Pancreas (tissue), 10 donors: ENCODE data around the gene GMPPA. TPM values are rescaled to one million over a fixed set of nuclear protein-coding genes. Genes with fewer than 3 reads are reported as not detected.
A peak's percentile ranks its signal among the peaks of the same experiment; 100 is the strongest.

Experiments
- ATAC-seq, 4 donors: fragments of 200-7000 bp; cut with Tn5 transposase; one replicate each; pipeline versions ENCODE4 v1.8.0 to v1.9.1; 2020; ENCODE audit warnings: mild to moderate bottlenecking in 4 of 4, moderate library complexity in 4 of 4
- DNase-seq, 6 donors: peaks; one replicate each; pipeline ENCODE4 v3.0.0-alpha.2; 2020
- FAIRE-seq: peaks from 2 replicates; lab custom pipeline; 2012; peaks lifted over from hg19 to GRCh38; lab: Jason Lieb, UNC
- H3K27ac ChIP-seq, 4 donors: fragments of 200-600 bp; sonication (generic); 1 replicate in 3 of 4; 2 replicates in 1 of 4; pipeline versions ENCODE4 v1.5.0 to v1.8.0; 2020
- H3K27me3 ChIP-seq, 4 donors: fragments of 200-600 bp; one replicate each; pipeline ENCODE4 v1.8.0; 2021
- H3K36me3 ChIP-seq, 3 donors: fragments of 200-600 bp; sonication (generic) in 1 of 3; one replicate each; pipeline versions ENCODE4 v1.5.0 to v1.8.0; 2020 to 2021
- H3K4me1 ChIP-seq, 3 donors: fragments of 200-600 bp; one replicate each; pipeline ENCODE4 v1.8.0; 2021
- H3K4me3 ChIP-seq, 4 donors: fragments of 200-600 bp; sonication (generic) in 2 of 4; one replicate each; pipeline versions ENCODE4 v1.5.0 to v1.8.0; 2020 to 2021
- H3K9me3 ChIP-seq, 4 donors: fragments of 200-600 bp; one replicate each; pipeline ENCODE4 v1.8.0; 2021
- CTCF ChIP-seq, 4 donors: fragments of 200-600 bp; sonication (generic) in 3 of 4; IDR thresholded peaks; one replicate each; pipeline versions ENCODE4 v1.5.0 to v1.8.0; 2021; ENCODE audit warnings: antibody characterized with exemption in 4 of 4
- WGBS, 2 donors: extraction: QIAGEN DNeasy Blood & Tissue Kit; methylation state at CpG; one replicate each; pipeline ENCODE4 v1.1.7; 2013; 5-methylcytosine and 5-hydroxymethylcytosine counted together
- intact Hi-C, 3 donors: fragments of 100-400 bp; cut with DNase I; formaldehyde crosslinking; loops; one replicate each; pipeline versions ENCODE4 v1.11.1 to v1.14.2; 2022
- polyA plus RNA-seq, 2 donors: library from polyadenylated mRNA; stranded (reverse); fragments of 200-250 nt; gene quantifications; one replicate each; pipeline ENCODE4 v1.2.3, GENCODE V29; 2013
- total RNA-seq, 6 donors: library from RNA; stranded (reverse); fragmentation: NEBNext Ultra II Directional in 4 of 6; extraction: Animal tissue kit (Norgen Biotek cat#: 25700) in 4 of 6; gene quantifications; one replicate each; pipeline versions ENCODE4 v1.2.1 to v1.2.4, GENCODE V29; 2021 to 2023
- donor health status: healthy with polysubstance abuse.
- donor health status: DM: no; HTN: no; CAD: no; lungs with moderate emphysema.
- donor health status: DM: no; HTN: no; CAD: no.
- donor health status: control.
- donor health status: control.
- donor health status: Bipolar disorder and iron deficiency.
- donor health status: DM: yes; HTN: yes; CAD: no.
- donor health status: DM: no; HTN: no; CAD: no.
- donor health status: DM: no; HTN: no; CAD: no.
- donor health status: DM: yes; HTN: yes; CAD: no.

GMPPA gene
- total and polyA plus RNA-seq, 8 donors = 24.4 to 90.8 (median 35.6) TPM

GRCh38 chr2:219532378-219532649 lies 33.6 kb downstream of the GMPPA start:
- TF ChIP-seq CTCF (IDR thresholded peaks at IDR 0.05) = no peak
- FAIRE-seq = no peak
- H3K9me3 ChIP-seq = no peaks in the 10 kb centered on the region
- no peaks in the 10 kb centered on the region for H3K4me1 ChIP-seq
- no peak overlapping the region for H3K4me3 ChIP-seq
- no peaks in the 10 kb centered on the region for H3K36me3 ChIP-seq
- H3K27me3 ChIP-seq = peaks cover 0 to 17% (median 0%) of the 10 kb centered on the region in 4 donors
- intact Hi-C loops = loop anchor here in 2 of 3 donors (5.0 to 10.0 kb wide), 3 partner anchors 65 to 112 kb away; no protein-coding TSS in a partner anchor
- no peak for ATAC-seq
- WGBS, 2 donors = 64 to 76% methylated on average over 8 of the region's 8 CpGs
- H3K27ac ChIP-seq = no peak overlapping the region
- peak in 1 of 6 donors; percentile 56 for DNase-seq

- 70 to 75% methylated on average over 6 of the region's 6 CpGs for WGBS, 2 donors
- no peak for FAIRE-seq
- Histone ChIP-seq H3K9me3 (no peaks in the 10 kb centered on the region), H3K4me3 (no peak overlapping the region), H3K27ac (no peak overlapping the region), H3K27me3 (peaks cover 0 to 10% (median 0%) of the 10 kb centered on the region in 4 donors), H3K4me1 (no peaks in the 10 kb centered on the region), H3K36me3 (peaks cover 0 to 7% (median 6%) of the 10 kb centered on the region in 3 donors)
- intact Hi-C loops = loop anchor here in 2 of 3 donors (5.0 to 10.0 kb wide), 3 partner anchors 67 to 111 kb away; no protein-coding TSS in a partner anchor
- DNase-seq = no peak
- TF ChIP-seq CTCF (IDR thresholded peaks at IDR 0.05) = no peak
- no peak for ATAC-seq
Observed at GRCh38 chr2:219533930-219534661, 35.4 kb downstream of the GMPPA start.

- TF ChIP-seq CTCF (IDR thresholded peaks at IDR 0.05) = no peak
- no peak for DNase-seq
- H3K27ac ChIP-seq = no peak overlapping the region
- no peak overlapping the region for H3K4me3 ChIP-seq
- no peak for ATAC-seq
- FAIRE-seq = no peak
- intact Hi-C loops = loop anchor here in 1 of 3 donors (10.0 kb wide), 2 partner anchors 72 to 108 kb away; no protein-coding TSS in a partner anchor
- WGBS, 2 donors = 66 to 75% methylated on average over 16 of the region's 16 CpGs
- H3K36me3 ChIP-seq = peaks cover 2 to 26% (median 19%) of the 10 kb centered on the region in 3 donors
- peaks cover 0 to 4% (median 1%) of the 10 kb centered on the region in 3 donors for H3K4me1 ChIP-seq
- H3K27me3 ChIP-seq = no peaks in the 10 kb centered on the region
- no peaks in the 10 kb centered on the region for H3K9me3 ChIP-seq
Observed at GRCh38 chr2:219536425-219536824, 37.7 kb downstream of the GMPPA start.

- H3K27me3 ChIP-seq = no peaks in the 10 kb centered on the region
- ATAC-seq (no peak), FAIRE-seq (no peak), DNase-seq (peak in 1 of 6 donors; percentile 72)
- H3K4me3 ChIP-seq = no peak overlapping the region
- H3K27ac ChIP-seq = no peak overlapping the region
- 37 to 38% methylated on average over 9 of the region's 9 CpGs for WGBS, 2 donors
- no peak for TF ChIP-seq CTCF (IDR thresholded peaks at IDR 0.05)
- intact Hi-C loops = loop anchor here in 1 of 3 donors (10.0 kb wide), 2 partner anchors 72 to 108 kb away; no protein-coding TSS in a partner anchor
- no peaks in the 10 kb centered on the region for H3K9me3 ChIP-seq
- peaks cover 2 to 26% (median 19%) of the 10 kb centered on the region in 3 donors for H3K36me3 ChIP-seq
- H3K4me1 ChIP-seq = peaks cover 0 to 5% (median 4%) of the 10 kb centered on the region in 3 donors
Observed at GRCh38 chr2:219536967-219537366, 38.3 kb downstream of the GMPPA start.
